Diencephalon (tissue), 1 donor: Measurements from ENCODE around the gene TSPYL6. TPM values are rescaled to one million over a fixed set of nuclear protein-coding genes. Genes with fewer than 3 reads are reported as not detected.

ENCODE experiments used
- total RNA-seq: library from RNA; depleted of rRNA; stranded (reverse); fragments of >200 nt; gene quantifications from one replicate; pipeline ENCODE4 v1.2.3, GENCODE V29; 2014

Gene TSPYL6
- total RNA-seq: 0.23 TPM

GRCh38 chr2:54256091-54256694 is at the start of gene TSPYL6:
Gene TSPYL6, minus strand, starts transcription at chr2:54256229. Its CDS starts 78 bp downstream, at chr2:54256151.

Other genes starting within 250 kb of the TSPYL6 start
- 34.6 TPM for gene ACYP2, start 140.6 kb downstream of the TSPYL6 start, total RNA-seq
- gene SPTBN1, start 200.1 kb upstream of the TSPYL6 start, total RNA-seq: 524 TPM